Common myeloid progenitor, CD34-positive (primary cell): ENCODE measurements around the gene CFAP57.

Source experiments
- CTCF ChIA-PET: fragments of 350-600 bp; sonication (Branson Sonifier 250); formaldehyde crosslinking; loops from one replicate; lab custom pipeline; 2021; ENCODE audit warnings: antibody characterized with exemption; lab: Charles Lee
- POLR2A ChIA-PET: fragments of 350-600 bp; sonication (Branson Sonifier 250); formaldehyde crosslinking; loops from one replicate; lab custom pipeline; 2021; ENCODE audit warnings: antibody characterized with exemption; lab: Charles Lee
- DNase-seq, 3 donors: peaks; one replicate each; pipeline versions ENCODE4 v3.0.0 to v3.0.0-alpha.2; 2013
- H3K27ac ChIP-seq, 2 experiments: 1 replicate in 1 of 2; 2 replicates in 1 of 2; pipeline ENCODE4 v1.7.0; 2013; ENCODE audit warnings: inconsistent platforms in 2 of 2, low read length in 2 of 2, mild to moderate bottlenecking in 2 of 2, low read depth in 1 of 2, moderate library complexity in 1 of 2; ENCODE audit not compliant: severe bottlenecking in 2 of 2, insufficient read depth in 1 of 2, poor library complexity in 1 of 2
- H3K27me3 ChIP-seq, 5 experiments: replicated peaks in 2 of 5; 1 replicate in 3 of 5; 2 replicates in 2 of 5; pipeline versions ENCODE4 v1.6.1 to v1.7.0; 2013; ENCODE audit warnings: low read length in 4 of 5, mild to moderate bottlenecking in 2 of 5, moderate library complexity in 2 of 5, inconsistent platforms in 1 of 5; ENCODE audit not compliant: insufficient read depth in 5 of 5, control insufficient read depth in 4 of 5
- H3K36me3 ChIP-seq, 4 experiments: 1 replicate in 2 of 4; 2 replicates in 2 of 4; pipeline versions ENCODE4 v1.6.1 to v1.7.0; 2013; ENCODE audit warnings: low read length in 3 of 4, control low read depth in 1 of 4, mild to moderate bottlenecking in 1 of 4; ENCODE audit not compliant: control insufficient read depth in 4 of 4, insufficient read depth in 4 of 4
- H3K4me1 ChIP-seq, 4 experiments: 1 replicate in 3 of 4; 2 replicates in 1 of 4; pipeline versions ENCODE4 v1.6.1 to v1.7.1; 2013; ENCODE audit warnings: low read length in 3 of 4, mild to moderate bottlenecking in 3 of 4, control low read depth in 1 of 4, inconsistent platforms in 1 of 4, moderate library complexity in 1 of 4; ENCODE audit not compliant: control insufficient read depth in 4 of 4, insufficient read depth in 4 of 4; ENCODE audit errors: control extremely low read depth in 1 of 4
- H3K4me3 ChIP-seq, 7 experiments: 1 replicate in 4 of 7; 2 replicates in 3 of 7; pipeline versions ENCODE4 v1.5.1 to v1.7.0; 2013; ENCODE audit warnings: mild to moderate bottlenecking in 7 of 7, low read length in 6 of 7, moderate library complexity in 6 of 7, inconsistent platforms in 2 of 7, low read depth in 2 of 7, control low read depth in 1 of 7; ENCODE audit not compliant: insufficient read depth in 4 of 7, control insufficient read depth in 1 of 7; ENCODE audit errors: extremely low read depth in 1 of 7
- H3K9me3 ChIP-seq, 5 experiments: 1 replicate in 4 of 5; 2 replicates in 1 of 5; pipeline versions ENCODE4 v1.6.1 to v1.7.1; 2013; ENCODE audit warnings: low read length in 4 of 5, mild to moderate bottlenecking in 2 of 5, inconsistent platforms in 1 of 5, low read depth in 1 of 5, moderate library complexity in 1 of 5; ENCODE audit not compliant: control insufficient read depth in 4 of 5, insufficient read depth in 2 of 5; ENCODE audit errors: control extremely low read depth in 1 of 5
- WGBS: methylation state at CpG from one replicate; pipeline ENCODE4 v1.1.5; 2013; ENCODE audit not compliant: insufficient coverage; 5-methylcytosine and 5-hydroxymethylcytosine counted together

The CFAP57 gene

DNA sequence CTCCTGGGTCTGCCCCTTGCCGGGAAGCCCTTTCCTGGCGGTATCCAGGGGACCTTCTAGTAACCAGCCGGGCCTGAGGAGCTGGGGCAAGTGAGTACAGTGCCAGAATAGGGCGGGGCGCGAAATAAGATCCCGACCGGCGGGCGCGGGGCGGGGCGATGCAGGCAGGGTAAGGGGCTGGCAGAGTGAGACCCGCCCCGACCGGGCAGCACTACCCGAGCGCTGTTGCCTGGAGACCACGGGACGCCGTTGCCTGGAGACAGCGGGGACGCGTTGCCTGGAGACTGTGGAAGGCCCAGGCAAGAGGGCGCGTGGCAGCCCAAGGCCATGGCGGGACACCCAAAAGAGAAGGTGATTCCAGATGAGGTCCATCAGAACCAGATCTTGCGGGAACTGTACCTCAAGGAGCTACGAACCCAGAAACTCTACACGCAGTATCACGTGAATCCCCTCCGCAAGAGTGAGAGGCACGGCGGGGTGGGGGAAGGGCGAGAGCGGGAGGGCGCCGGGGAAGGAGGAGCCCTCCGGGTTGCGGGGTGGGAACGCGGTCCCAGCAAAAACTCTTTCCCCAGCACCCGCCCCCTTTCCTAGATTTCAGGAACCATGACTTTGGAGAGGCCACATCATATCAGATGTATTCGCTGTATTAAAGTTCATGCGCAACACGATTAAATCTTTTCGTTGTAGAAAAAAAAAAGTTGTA is 24.4 kb upstream of the CFAP57 start:
- WGBS = under 1% methylated on average over 33 of the region's 47 CpGs
- POLR2A ChIA-PET = interaction anchor here (1.0 kb wide), 1 partner anchor 25 kb away, joined by 3 read pairs; the partner anchor contains the start of genes CFAP57 and EBNA1BP2

DNA sequence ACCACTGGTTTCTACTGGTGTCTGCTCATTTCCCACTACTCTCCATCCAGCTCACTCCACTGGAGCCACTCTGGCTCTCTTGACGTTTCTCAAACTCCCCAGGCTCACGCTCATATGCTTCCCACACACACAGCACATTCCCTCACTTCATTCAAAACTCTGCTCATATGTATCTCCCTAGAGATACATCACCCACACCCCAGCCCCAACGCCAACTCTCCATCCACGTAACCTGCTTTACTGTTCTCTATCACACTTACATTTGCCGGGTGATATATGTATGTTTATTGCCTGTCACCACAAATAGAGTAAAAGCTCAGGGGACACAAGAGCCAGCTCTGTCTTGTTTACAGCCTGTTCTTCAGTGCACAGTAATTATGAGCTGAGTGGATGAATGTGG is 22.2 kb upstream of the CFAP57 start:
- no peaks in the 10 kb centered on the region for H3K9me3 ChIP-seq
- DNase-seq = no peak
- 97% methylated on average over 3 of the region's 5 CpGs for WGBS
- no peak overlapping the region for H3K4me3 ChIP-seq
- peaks cover 0 to 13% (median 9%) of the 10 kb centered on the region in 4 experiments for H3K4me1 ChIP-seq
- peaks cover 4 to 51% (median 22%) of the 10 kb centered on the region in 5 experiments for H3K27me3 ChIP-seq
- POLR2A ChIA-PET = interaction anchor here (0.5 kb wide), 1 partner anchor 1560 kb away, joined by 3 read pairs; no protein-coding TSS in a partner anchor
- CTCF ChIA-PET = interaction anchor here (1.4 kb wide), 1 partner anchor 13 kb away, joined by 4 read pairs; no protein-coding TSS in a partner anchor
- H3K27ac ChIP-seq = no peak overlapping the region
- H3K36me3 ChIP-seq = no peaks in the 10 kb centered on the region

More for the DNA sequence above, 24.4 kb upstream of the CFAP57 start:
- Histone ChIP-seq H3K27me3 (peaks cover 4 to 67% (median 22%) of the 10 kb centered on the region in 5 experiments), H3K36me3 (no peaks in the 10 kb centered on the region), H3K4me3 (peak overlapping the region in 6 of 7 experiments; percentile 13 to 76 (median 52)), H3K27ac (no peak overlapping the region), H3K4me1 (peaks cover 0 to 13% (median 9%) of the 10 kb centered on the region in 4 experiments), H3K9me3 (no peaks in the 10 kb centered on the region)
- CTCF ChIA-PET = no interaction called here
- DNase-seq = peak; percentile 52 to 80 (median 73)

DNA sequence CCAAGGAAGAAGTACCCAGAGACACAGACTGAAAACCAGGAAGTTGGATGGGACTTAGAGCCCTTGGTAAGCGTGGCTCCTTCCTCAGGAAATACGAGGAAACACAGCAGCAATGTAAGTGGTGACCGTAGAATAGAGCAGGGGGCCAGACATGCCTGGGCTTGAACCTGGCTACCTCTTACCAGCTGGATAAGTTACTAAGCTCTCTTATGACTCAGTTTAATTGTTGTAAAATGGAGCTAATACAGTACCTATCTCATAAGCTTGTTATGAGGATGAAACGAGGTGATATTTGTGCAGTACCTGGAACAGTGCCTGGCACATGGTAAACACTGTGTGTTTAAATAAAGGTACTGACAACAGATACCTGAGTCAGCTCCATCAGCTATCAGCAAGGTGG is 19.3 kb upstream of the CFAP57 start:
- CTCF ChIA-PET = no interaction called here
- no peak overlapping the region for H3K4me3 ChIP-seq
- no peaks in the 10 kb centered on the region for H3K36me3 ChIP-seq
- H3K9me3 ChIP-seq = no peaks in the 10 kb centered on the region
- no peak overlapping the region for H3K27ac ChIP-seq
- no peak for DNase-seq
- POLR2A ChIA-PET = no interaction called here
- peaks cover 0 to 28% (median 17%) of the 10 kb centered on the region in 5 experiments for H3K27me3 ChIP-seq
- 67% methylated on average over 1 of the region's 4 CpGs for WGBS
- peaks cover 0 to 6% (median 2%) of the 10 kb centered on the region in 4 experiments for H3K4me1 ChIP-seq

DNA sequence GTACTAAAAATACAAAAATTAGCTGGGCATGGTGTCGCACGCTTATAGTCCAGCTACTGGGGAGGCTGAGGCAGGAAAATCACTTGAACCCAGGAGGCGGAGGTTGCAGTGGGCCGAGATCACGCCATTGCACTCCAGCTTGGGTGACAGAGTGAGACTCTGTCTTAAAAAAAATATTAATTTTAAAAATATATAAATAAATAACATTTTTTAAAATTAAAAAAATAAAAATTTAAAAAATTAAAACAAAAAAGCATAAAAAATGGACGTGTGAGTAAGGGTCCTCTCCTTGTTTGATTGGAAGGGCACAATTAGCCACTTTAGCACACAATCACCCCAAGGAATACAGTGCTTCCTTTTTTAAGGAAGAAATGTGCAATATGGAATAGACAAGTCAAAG is 18.7 kb upstream of the CFAP57 start:
- H3K27ac ChIP-seq = no peak overlapping the region
- H3K4me3 ChIP-seq = no peak overlapping the region
- ChIA-PET POLR2A (no interaction called here), CTCF (no interaction called here)
- DNase-seq = no peak
- H3K27me3 ChIP-seq = peaks cover 0 to 23% (median 13%) of the 10 kb centered on the region in 5 experiments
- peaks cover 0 to under 1% (median 0%) of the 10 kb centered on the region in 4 experiments for H3K4me1 ChIP-seq
- H3K9me3 ChIP-seq = no peaks in the 10 kb centered on the region
- WGBS = 100% methylated on average over 2 of the region's 6 CpGs
- no peaks in the 10 kb centered on the region for H3K36me3 ChIP-seq

DNA sequence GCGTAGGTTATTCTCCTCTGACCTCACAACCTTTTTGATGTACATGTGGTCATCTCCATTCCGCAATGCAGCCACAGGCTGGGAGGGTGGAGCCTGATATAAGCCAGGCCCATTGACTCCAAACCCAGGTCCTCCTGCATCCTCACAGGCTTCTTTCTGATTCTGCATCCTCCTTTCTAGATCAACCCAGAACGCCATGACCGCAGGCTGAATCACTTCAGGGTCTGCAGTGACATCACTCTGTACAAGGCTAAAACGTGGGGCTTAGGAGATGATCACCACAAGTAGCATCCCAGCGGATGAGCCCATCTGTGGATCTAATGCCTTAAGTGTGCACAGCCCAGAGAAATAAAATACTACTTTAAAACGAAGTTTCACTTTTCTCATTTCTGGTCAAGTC is 16.1 kb upstream of the CFAP57 start:
- Histone ChIP-seq H3K36me3 (no peaks in the 10 kb centered on the region), H3K4me3 (no peak overlapping the region), H3K4me1 (no peaks in the 10 kb centered on the region), H3K9me3 (no peaks in the 10 kb centered on the region), H3K27ac (no peak overlapping the region), H3K27me3 (peaks cover 0 to 2% (median 0%) of the 10 kb centered on the region in 5 experiments)
- DNase-seq = no peak
- CTCF ChIA-PET = no interaction called here
- POLR2A ChIA-PET = no interaction called here
- 100% methylated on average over 3 of the region's 7 CpGs for WGBS

DNA sequence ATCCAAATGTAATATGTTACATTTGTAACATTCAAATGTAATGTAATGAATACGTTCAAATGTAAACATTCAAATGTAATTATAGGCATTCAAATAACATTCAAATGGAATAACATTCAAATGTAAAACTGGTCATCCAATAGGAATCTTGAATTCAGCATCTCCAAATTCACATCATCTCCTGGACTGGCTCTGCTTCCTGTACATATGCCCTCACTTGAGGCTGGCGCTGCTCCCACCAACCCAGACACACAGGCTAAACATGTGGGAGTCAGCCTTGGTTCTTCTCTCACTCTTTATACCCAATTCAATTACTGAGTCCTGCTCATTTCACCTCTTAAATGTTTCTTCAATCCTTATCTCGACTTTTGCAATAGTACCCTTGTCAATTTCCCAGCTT is 7.0 kb upstream of the CFAP57 start:
- no peak for DNase-seq
- no peaks in the 10 kb centered on the region for H3K27me3 ChIP-seq
- H3K4me1 ChIP-seq = no peaks in the 10 kb centered on the region
- 100% methylated on average over 2 of the region's 3 CpGs for WGBS
- H3K4me3 ChIP-seq = no peak overlapping the region
- ChIA-PET POLR2A (no interaction called here), CTCF (no interaction called here)
- H3K9me3 ChIP-seq = no peaks in the 10 kb centered on the region
- peaks cover 12 to 62% (median 47%) of the 10 kb centered on the region in 4 experiments for H3K36me3 ChIP-seq
- no peak overlapping the region for H3K27ac ChIP-seq

DNA sequence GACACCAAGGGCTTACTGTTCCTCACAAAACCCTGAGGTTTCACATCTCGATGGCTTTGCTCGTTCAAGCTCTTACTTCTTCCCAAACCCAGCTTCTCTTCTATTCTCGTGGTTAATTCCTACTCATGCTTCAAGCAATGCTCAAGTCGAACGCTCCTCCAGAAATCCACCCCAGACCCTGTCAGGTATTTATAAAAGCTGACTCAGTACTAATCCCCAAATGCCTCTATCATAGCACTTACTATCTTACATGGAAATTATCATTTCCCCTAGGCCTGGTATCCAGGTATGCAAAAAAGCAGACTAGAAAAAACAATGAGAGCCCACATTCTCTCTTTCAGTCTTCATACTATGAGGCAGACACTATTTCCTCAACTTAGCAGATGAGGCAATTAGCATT is 6.4 kb upstream of the CFAP57 start:
- peaks cover 12 to 65% (median 48%) of the 10 kb centered on the region in 4 experiments for H3K36me3 ChIP-seq
- no peaks in the 10 kb centered on the region for H3K27me3 ChIP-seq
- WGBS = 98% methylated on average over 5 of the region's 5 CpGs
- no peak overlapping the region for H3K27ac ChIP-seq
- H3K4me1 ChIP-seq = peaks cover 0 to 3% (median 1%) of the 10 kb centered on the region in 4 experiments
- CTCF ChIA-PET = no interaction called here
- no peaks in the 10 kb centered on the region for H3K9me3 ChIP-seq
- DNase-seq = no peak
- POLR2A ChIA-PET = no interaction called here
- no peak overlapping the region for H3K4me3 ChIP-seq
